Measurements from ENCODE around the gene VWA5B1.
A peak's percentile ranks its signal among the peaks of the same experiment; 100 is the strongest.
"Not testable (repeated sequence)": the region's sequence is repeated elsewhere in the genome, so short reads cannot be mapped to it uniquely, and the experiment has no call there.

Gene VWA5B1, protein sequence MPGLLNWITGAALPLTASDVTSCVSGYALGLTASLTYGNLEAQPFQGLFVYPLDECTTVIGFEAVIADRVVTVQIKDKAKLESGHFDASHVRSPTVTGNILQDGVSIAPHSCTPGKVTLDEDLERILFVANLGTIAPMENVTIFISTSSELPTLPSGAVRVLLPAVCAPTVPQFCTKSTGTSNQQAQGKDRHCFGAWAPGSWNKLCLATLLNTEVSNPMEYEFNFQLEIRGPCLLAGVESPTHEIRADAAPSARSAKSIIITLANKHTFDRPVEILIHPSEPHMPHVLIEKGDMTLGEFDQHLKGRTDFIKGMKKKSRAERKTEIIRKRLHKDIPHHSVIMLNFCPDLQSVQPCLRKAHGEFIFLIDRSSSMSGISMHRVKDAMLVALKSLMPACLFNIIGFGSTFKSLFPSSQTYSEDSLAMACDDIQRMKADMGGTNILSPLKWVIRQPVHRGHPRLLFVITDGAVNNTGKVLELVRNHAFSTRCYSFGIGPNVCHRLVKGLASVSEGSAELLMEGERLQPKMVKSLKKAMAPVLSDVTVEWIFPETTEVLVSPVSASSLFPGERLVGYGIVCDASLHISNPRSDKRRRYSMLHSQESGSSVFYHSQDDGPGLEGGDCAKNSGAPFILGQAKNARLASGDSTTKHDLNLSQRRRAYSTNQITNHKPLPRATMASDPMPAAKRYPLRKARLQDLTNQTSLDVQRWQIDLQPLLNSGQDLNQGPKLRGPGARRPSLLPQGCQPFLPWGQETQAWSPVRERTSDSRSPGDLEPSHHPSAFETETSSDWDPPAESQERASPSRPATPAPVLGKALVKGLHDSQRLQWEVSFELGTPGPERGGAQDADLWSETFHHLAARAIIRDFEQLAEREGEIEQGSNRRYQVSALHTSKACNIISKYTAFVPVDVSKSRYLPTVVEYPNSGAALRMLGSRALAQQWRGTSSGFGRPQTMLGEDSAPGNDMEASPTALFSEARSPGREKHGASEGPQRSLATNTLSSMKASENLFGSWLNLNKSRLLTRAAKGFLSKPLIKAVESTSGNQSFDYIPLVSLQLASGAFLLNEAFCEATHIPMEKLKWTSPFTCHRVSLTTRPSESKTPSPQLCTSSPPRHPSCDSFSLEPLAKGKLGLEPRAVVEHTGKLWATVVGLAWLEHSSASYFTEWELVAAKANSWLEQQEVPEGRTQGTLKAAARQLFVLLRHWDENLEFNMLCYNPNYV

DNA sequence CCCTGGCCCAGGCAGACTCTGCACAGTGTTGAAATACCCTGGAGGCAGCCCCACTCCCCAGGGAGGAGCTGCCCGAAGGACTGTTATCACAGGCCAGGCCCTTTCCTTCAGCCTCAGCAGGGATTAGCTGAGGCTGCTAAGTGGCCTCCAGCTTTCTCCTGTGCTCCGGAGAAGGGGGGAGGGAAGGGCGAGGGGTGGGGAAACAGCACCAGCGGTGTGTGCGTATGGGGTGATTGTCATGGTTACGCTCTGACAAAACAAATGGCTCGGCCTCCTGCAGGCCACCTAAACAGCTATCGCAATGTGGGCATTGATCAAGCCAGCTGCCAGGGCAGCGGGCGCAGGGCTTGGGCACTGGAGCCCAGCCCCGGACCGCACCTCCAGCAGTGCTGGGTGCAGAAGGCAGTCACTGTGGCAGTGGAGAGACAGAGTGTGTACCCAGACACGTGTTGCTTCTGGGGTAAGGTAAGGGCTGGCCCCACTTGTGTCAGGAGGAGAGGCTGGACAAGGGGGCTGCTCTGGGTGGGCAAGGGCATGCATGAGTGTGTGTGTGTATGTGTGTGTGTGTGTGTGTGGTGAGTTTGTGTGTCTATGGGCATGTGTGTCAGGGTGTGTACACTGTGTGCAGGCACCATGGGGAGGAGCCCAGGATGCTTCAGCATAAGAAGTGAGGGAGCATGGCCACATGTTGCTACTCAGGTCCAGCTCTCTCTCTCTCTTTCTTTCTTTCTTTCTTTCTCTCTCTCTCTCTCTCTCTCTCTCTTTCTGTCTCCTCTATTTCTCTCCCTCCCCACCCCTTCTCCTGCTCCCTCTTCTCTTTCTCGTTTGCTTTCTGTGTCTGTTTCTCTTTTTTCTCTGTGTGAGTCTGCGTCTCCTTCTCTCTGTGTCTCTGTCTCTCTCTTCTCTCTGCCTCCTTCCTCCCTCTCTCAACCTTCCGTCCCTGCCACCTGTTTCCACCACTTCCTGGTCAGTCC, at the start of gene VWA5B1:
Gene VWA5B1 (plus strand): TSS at position 252 of the 974 bp plus-strand sequence. CDS start 19,727 bp downstream, outside the sequence.
- DNase-seq, result peak; percentile 18

DNA sequence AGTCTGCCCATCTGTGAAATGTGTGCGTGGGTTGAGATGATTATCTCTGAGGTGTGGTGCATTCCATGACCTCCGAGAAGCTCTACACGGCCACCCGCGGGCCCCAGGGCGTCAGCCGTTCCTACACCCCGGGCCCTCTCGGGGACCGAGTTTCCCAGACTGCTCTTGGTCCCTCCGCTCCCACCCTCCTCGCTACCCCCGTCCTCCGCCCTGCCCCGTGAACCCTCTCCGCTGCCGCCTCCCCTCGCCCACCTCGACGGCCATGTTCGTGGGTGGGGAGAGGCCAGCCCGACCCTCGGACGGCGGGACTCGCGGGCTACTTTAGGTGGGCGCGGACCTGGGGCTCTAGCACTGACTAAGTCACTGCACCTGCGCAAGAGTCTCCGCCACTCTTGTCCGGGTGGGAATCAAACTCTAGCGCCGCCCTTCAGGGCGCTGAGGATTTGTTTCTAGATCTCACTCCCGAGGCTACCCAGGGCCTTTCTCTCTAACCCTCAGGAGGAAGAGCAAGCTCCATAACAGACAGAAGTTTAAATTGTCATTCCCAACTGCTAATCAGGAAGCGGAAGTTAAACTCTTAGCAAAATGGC, 47.7 kb upstream of the VWA5B1 start:
- no peak for DNase-seq

DNA sequence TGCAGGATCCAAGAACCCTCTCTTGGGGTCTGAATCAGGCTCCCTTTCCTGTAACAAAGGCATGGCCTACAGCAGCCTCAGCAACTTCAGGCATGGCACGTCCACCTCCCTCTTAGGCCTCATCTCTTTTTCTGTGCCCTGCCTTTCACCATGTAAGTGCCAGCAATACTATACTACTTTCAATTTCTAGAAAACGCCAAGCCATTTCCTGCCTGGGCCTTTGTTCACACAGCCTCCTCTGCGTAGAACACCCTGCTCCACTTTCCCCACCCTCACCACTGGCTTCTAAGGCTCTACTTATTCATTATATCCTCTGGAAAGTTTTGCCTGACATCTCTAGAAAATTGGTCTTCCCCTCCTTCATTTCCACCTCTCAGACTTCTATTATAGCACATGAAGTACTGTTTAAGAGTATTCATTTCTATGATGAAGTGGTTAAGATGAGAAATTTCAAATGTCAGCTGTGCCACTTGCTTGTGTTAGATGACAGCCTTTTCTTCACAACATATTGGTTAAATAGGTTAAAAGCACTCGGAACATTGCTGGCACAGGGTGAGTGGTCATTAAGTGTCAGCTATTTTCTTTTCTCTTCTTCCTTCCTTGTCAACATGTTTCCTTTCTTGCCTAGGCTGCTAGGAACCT, 41.6 kb upstream of the VWA5B1 start:
- DNase-seq, result peak; percentile 32

DNA sequence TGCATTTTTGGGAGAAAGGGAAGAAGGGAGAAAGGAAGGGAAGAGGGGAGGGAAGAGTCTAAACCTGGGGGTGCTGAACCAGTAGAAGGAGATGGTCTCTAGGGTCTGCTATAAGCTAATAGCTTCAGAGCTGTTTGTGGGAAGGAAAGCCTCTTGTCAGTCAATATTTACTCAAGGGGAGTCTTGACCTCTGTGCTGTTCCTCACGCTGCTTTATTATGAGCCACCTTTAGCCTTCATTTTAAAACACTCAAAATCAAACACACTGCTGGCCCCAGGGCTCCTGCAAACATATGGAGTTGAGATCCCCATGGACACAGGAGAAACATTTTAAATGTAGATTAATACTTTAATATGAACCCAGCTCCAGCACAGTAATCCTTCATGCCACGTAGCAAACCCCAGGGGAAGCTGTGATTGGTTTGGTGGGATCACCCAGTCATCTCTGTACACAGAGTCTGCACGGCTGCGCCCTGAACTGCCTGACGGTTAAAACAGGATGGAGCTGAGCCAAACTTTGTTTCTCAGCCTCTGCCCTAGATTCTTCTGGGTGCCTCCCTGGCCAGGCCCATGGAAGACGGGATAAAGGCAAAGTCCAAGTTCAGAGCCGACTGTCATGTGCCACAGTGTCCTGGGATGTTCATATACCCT, 40.2 kb upstream of the VWA5B1 start:
- no peak for DNase-seq

DNA sequence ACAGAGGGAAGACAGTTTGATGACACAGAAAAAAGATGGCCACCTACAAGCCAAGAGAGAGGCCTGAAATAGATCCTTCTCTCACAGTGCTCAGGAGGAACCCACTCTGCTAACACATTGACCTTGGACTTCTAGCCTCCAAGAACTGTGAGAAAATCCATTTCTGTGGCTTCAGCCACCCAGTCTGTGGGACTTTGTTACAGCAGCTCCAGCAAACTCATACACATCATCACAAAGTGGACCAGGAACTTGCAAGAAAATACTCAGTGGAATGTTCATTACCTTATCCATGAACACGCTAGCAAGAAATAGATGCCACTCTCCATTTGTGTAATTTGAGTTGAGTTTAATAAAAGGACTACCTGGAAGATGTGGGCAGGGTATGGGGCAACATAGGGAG, 38.1 kb upstream of the VWA5B1 start:
- DNase-seq, result no peak

DNA sequence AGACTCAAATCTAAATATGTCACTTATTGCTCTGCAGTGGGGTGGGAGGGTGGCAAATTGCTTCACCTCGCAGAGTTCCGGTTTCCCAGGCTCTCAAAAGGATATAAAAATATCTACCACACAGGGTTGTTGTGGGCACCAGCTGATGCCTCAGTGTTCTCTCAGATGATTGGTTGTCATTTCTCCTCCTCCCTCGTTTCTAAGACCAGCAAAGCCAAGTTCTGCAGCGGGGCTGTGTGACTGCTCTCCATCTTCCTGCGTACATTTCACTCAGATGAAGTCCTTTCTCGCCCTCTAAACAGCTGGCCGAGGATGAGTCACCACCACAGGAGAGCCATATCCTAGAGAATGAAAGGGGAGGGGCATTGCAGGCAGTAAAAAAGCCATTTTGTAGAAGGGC, 35.0 kb upstream of the VWA5B1 start:
- DNase-seq, result no peak

DNA sequence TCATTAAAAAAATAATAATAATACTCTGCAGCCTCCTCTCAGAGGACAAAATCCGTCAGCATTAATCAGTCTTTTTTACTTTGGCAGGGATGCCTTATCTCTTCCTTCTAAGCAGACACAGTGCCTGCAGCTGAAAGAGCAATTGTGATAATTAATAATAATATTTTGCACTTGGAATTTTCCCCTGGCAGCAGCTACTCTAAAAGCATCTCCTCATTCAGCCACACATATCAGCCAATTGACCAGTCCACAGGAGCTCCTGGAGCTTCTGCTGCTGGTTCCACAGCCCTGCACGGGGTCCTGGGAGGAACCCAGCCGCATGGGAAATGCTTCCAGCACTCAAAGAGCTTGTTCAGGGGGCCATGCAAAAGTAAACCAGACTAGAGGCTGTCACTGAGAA, 31.0 kb upstream of the VWA5B1 start:
- no peak for DNase-seq

DNA sequence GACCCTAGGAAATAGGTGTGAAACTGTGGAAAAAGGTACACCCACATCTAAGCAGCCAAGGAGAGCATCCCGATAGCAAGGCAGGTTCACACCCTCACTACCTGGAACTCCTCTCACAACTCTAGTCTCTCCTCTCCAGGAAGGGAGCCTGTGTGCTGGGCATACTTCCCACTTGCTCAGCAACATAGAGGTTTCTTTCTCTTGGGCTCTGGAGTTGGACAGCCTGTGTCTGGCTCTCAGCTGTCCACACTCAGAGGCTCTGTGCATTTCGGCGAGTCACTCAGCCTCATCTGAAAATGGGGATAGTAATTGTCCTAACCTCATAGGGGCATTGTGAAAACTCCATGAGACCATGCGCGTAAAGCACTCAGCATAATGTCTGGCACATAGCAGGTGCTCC, 29.6 kb upstream of the VWA5B1 start:
- no peak for DNase-seq

DNA sequence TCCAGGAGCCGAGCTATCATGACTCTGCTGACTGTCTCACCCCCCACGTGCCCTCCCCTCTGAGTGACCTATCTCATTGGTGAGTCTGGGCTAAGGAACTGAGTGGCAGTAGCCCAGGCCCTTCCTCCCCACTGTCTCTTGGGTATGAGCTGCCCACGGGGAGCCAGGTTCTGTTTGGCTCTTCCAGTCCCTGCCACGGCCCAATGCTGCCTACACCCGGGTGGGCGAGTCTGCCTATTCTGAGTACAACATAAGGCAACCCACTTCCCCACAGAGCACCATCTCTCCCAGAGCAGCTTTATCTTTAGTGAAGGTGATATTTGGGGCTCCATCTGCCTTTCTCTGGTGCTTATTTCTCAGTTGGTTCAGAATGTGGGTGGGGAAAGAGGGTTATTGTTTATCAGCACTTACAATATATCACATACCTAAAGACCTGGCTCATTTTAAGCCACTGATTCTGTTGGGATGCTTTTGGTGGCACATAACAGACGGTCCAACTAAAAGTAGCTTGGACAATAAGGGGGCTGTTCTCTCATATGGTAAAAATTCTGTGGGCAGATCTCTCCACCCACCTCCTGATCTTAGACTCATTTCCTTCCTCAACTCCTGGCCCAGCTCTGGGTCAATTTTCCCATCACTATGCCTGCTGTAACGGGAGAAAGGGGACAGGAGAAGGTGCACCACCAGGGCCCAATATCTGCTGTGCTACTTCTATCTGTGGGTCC, 27.7 kb upstream of the VWA5B1 start:
- DNase-seq, result no peak

DNA sequence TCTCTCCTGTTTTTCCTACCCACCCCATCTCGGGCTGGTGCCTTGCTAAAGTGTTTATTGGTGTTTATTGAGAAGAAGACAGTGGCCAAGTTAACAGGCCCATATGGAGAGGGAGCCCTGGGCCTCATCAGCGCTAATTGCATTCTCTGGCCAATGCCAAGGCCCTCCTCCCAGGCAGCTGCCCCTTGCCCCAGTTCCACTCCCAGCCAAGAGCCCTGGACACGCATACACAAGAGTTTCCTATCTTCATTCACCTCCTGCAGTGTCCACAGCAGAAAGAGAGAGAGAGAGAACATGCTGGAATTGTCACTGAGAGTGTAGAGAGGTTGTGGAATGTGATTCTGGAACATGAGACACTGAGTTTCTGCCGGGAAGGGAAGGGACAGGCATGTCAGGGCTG, 25.4 kb upstream of the VWA5B1 start:
- no peak for DNase-seq

DNA sequence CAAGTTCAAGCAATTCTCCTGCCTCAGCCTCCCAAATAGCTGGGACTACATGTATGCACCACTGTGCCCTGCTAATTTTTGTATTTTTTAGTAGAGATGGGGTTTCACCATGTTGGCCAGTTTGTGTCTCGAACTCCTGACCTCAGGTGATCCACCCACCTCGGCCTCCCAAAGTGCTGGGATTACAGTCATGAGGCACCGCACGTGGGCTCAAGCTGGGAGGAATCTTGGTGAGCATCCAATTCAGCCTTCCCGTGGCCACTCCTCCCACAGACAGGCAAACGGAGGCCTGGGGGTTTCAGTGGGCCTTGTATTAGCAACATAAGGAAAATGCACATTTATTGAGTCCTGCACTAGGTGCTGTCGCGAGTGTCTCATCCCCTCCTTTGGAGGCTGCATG, 24.5 kb upstream of the VWA5B1 start:
- no peak for DNase-seq

DNA sequence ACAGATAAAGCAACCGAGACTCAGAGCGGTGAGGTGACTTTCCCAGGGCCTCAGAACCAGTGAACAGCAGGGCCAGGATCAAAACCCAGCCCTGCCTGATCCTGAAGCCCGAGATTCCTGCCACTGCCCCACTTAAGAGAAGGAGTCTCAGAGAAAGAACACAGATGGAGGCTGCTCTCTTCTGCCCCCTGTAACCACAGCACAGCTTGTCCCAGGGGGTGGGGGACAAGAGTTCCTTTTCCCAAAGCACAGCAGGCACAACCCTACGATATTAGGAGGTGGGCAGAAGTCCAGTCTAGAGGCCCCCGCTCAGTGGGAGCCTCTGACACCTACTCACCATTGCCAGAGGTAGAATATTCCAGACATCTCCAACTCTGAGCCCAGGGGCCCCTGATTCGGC, 24.0 kb upstream of the VWA5B1 start:
- no peak for DNase-seq

DNA sequence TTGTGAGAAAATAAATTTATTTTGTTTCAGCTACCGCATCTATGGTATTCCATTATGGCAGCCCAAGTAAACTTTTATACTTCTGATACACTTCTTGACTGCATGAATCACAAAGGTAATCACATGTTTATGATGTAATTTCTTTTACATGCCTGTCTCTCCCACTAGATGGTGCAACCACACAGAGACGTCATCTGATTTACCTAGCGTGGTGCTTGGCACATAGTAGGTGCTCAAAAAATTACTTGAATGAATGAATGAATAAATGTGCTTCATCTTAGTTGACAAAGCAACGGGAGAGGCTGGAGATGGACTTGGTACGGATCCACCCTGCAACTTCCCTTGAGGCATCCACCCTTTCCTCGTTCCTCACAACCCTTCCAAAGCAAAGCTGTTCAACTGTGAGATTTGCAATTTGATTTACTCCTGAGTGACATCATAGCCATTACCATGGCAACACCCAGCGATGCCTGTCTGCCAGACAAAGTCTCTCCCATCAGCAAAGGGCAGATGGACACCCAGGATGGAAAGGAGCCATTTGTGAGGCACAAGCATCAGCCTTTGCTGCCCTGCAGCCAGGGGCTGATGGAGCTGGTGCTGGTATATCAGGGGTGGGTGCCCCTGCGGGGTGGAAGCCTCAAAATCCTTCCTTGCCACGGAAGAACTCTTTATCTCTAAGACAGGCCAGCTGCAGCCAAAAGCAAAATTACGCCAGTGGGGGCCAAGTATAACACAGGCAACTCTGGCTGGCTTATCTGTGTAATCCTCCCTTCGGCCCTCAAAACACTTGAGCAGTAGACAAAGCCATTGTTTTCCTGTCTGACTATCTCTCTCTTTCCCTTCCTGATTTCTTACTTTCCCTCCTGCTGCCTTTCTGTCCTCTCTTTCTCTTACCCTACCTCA, 18.9 kb upstream of the VWA5B1 start:
- no peak for DNase-seq

DNA sequence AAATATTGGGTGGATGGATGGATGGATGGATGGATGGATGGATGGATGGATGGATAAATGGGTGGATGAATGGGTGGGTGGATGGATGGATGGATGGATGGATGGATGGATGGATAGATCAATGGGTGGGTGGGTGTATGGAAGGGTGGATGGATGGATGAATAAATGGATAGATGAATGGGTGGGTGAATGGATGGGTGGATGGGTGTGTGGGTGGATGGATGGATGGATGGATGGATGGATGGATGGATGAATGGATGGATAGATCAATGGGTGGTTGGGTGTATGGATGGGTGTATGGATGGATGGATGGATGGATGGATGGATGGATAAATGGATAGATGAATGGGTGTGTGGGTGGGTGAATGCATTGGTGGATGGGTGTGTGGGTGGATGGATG, 17.0 kb upstream of the VWA5B1 start:
- DNase-seq, result not testable (repeated sequence)

DNA sequence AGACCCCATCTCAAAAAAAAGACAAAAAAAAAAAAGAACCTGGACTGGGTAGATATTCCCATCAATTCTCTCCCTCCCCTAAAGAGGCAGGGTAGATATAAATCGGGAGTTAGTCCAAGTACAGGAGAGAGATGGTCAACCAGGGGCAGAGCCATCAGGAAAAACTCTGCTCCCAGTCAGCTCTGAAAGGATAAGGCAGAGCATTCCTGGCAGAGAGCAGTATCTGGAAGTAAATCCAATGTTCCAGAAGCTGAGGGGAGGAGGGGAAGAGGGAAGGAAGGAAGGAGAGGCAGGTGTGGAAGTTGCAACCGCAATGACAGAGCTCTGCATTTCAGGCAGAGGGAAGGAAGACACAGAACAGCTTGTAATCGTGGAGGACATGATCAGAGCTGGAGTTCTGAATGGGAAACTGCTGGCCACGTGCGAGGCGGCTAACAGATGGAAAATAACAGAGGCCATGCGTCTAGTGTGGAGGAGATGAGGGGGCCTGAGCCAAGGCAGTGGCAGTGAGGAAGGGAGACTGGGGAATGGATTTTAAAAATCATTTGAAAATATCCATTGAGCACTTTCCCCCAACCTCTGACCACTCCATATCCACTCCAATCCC, 15.3 kb upstream of the VWA5B1 start:
- no peak for DNase-seq

DNA sequence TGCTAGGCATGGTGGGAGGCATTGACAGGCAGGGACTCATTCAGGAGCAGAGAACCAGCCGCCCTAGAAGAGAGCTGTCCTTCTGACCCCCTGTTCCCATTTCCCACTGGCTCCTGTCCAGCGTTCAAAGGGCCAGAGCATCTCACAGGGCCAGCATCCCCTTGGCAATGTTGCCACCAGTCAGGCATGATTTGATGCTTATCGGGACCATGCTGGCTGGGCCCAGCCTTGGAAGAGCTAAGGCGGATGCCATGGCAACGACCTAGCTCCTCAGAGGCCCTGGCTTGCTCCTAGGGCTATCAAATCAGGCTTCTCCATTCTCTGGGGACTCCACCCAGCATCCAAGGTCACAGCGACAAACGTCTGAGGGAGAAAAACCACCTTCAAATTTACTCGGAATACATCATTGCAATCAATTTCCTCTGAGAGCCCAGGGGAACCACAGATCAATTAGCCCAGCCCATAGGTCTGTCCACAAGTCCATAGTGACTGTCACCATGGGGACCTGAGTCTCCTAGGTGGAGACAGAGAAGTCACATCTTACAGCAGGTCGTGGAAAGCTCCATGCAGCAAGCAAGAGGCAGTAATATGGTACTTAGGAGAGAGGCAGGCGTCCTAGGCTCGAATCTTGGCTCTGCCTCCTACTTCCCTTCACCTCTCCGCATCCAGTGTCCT, 14.1 kb upstream of the VWA5B1 start:
- DNase-seq, result no peak

DNA sequence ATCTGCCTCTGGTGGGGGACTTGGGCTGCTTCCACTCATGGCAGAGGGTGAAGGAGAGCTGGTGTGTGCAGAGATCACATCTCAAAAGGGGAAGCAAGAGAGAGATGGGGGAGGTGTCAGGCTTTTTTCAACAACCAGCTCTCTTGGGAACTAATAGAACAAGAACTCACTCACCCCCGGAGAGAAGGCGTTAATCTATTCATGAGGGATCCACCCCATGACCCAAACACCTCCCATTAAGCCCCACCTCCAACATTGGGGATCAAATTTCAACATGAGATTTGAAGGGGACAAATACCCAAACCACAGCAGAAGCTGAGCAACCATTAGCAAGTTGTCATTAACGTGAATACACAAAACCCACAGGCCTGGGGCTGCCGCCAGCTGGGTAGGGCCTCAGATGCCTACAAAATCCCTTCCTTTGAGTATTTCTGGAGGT, 12.0 kb upstream of the VWA5B1 start:
- no peak for DNase-seq

DNA sequence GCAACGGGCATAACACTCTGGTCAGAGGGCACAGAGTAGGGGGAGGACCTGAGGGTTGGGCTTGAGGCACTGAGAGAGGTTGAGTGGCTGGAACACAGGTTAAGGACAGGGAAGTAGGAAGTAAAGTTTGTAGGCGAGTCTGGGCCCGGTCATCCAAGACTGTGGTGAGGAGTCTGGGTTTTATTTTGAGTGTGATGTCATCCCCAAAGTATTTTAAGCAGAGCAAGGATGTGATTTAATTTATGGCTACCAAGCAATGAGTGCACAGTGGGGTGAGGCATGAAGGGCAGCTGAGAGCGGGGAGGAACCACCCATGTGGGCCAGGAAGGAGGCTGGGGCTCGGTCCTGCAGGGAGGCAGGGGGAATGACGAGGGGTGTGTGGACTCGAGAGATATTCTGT, 11.2 kb upstream of the VWA5B1 start:
- no peak for DNase-seq

All from NCI-H187 treated with DMSO at 0.1 percent for 48 hours (cell line).